Duodenal mucosa (tissue), 2 donors: ENCODE measurements around the gene ZDHHC8.

Source experiments
- H3K27ac ChIP-seq: one replicate; pipeline ENCODE4 v1.7.0; 2013; ENCODE audit warnings: low read depth, low read length
- H3K27me3 ChIP-seq, 2 donors: one replicate each; pipeline ENCODE4 v1.7.0; 2013; ENCODE audit warnings: low read length in 2 of 2, control low read depth in 1 of 2; ENCODE audit not compliant: insufficient read depth in 2 of 2, control insufficient read depth in 1 of 2
- H3K36me3 ChIP-seq, 2 donors: one replicate each; pipeline ENCODE4 v1.7.0; 2013; ENCODE audit warnings: low read length in 2 of 2, control low read depth in 1 of 2; ENCODE audit not compliant: insufficient read depth in 2 of 2, control insufficient read depth in 1 of 2
- H3K4me1 ChIP-seq, 2 donors: one replicate each; pipeline ENCODE4 v1.7.0; 2013; ENCODE audit warnings: low read length in 2 of 2, control low read depth in 1 of 2; ENCODE audit not compliant: insufficient read depth in 2 of 2, control insufficient read depth in 1 of 2
- H3K4me3 ChIP-seq, 2 donors: one replicate each; pipeline ENCODE4 v1.7.0; 2013; ENCODE audit warnings: low read length in 2 of 2, low read depth in 1 of 2
- H3K9ac ChIP-seq, 2 donors: one replicate each; pipeline ENCODE4 v1.7.0; 2013; ENCODE audit warnings: low read length in 2 of 2, low read depth in 1 of 2
- H3K9me3 ChIP-seq, 2 donors: one replicate each; pipeline ENCODE4 v1.7.0; 2013; ENCODE audit warnings: low read length in 2 of 2, control low read depth in 1 of 2; ENCODE audit not compliant: control insufficient read depth in 1 of 2

The ZDHHC8 gene

GRCh38 chr22:20138868-20139267 is 7.3 kb downstream of the ZDHHC8 start:
- peaks cover 4 to 6% of the 10 kb centered on the region in 2 donors for H3K36me3 ChIP-seq
- H3K4me3 ChIP-seq = no peak overlapping the region
- H3K9ac ChIP-seq = no peak overlapping the region
- H3K9me3 ChIP-seq = no peaks in the 10 kb centered on the region
- peaks cover 0 to 3% of the 10 kb centered on the region in 2 donors for H3K4me1 ChIP-seq
- no peak overlapping the region for H3K27ac ChIP-seq
- H3K27me3 ChIP-seq = no peaks in the 10 kb centered on the region

- H3K36me3 ChIP-seq = peaks cover 4 to 6% of the 10 kb centered on the region in 2 donors
- no peak overlapping the region for H3K27ac ChIP-seq
- H3K9me3 ChIP-seq = no peaks in the 10 kb centered on the region
- H3K9ac ChIP-seq = no peak overlapping the region
- peaks cover 0 to 3% of the 10 kb centered on the region in 2 donors for H3K4me1 ChIP-seq
- no peak overlapping the region for H3K4me3 ChIP-seq
- H3K27me3 ChIP-seq = no peaks in the 10 kb centered on the region
Measured at GRCh38 chr22:20139391-20140106, 7.9 kb downstream of the ZDHHC8 start.

GRCh38 chr22:20140107-20140445 is 8.5 kb downstream of the ZDHHC8 start:
- no peaks in the 10 kb centered on the region for H3K27me3 ChIP-seq
- peaks cover 0 to 3% of the 10 kb centered on the region in 2 donors for H3K4me1 ChIP-seq
- H3K9ac ChIP-seq = no peak overlapping the region
- H3K9me3 ChIP-seq = no peaks in the 10 kb centered on the region
- H3K4me3 ChIP-seq = no peak overlapping the region
- H3K27ac ChIP-seq = no peak overlapping the region
- H3K36me3 ChIP-seq = peaks cover 4 to 6% of the 10 kb centered on the region in 2 donors

- Histone ChIP-seq H3K9ac (no peak overlapping the region), H3K27ac (no peak overlapping the region), H3K4me1 (peaks cover 0 to 3% of the 10 kb centered on the region in 2 donors), H3K9me3 (no peaks in the 10 kb centered on the region), H3K27me3 (no peaks in the 10 kb centered on the region), H3K4me3 (no peak overlapping the region), H3K36me3 (peaks cover 4 to 6% of the 10 kb centered on the region in 2 donors)
Measured at GRCh38 chr22:20140521-20140964, 8.9 kb downstream of the ZDHHC8 start.

- Histone ChIP-seq H3K36me3 (peaks cover 4 to 6% of the 10 kb centered on the region in 2 donors), H3K9ac (no peak overlapping the region), H3K4me1 (peaks cover 0 to 3% of the 10 kb centered on the region in 2 donors)
Measured at GRCh38 chr22:20141186-20142077, 9.8 kb downstream of the ZDHHC8 start.

GRCh38 chr22:20142711-20143621 is 11.4 kb downstream of the ZDHHC8 start:
- Histone ChIP-seq H3K27me3 (no peaks in the 10 kb centered on the region), H3K9ac (no peak overlapping the region), H3K9me3 (no peaks in the 10 kb centered on the region), H3K27ac (no peak overlapping the region), H3K36me3 (peaks cover 4 to 6% of the 10 kb centered on the region in 2 donors), H3K4me3 (no peak overlapping the region), H3K4me1 (peaks cover 0 to 6% of the 10 kb centered on the region in 2 donors)

More at GRCh38 chr22:20141186-20142077, 9.8 kb downstream of the ZDHHC8 start:
- Histone ChIP-seq H3K27me3 (no peaks in the 10 kb centered on the region), H3K27ac (no peak overlapping the region), H3K4me3 (no peak overlapping the region), H3K9me3 (no peaks in the 10 kb centered on the region)

- H3K4me1 ChIP-seq = peaks cover 0 to 3% of the 10 kb centered on the region in 2 donors
- H3K27ac ChIP-seq = no peak overlapping the region
- no peak overlapping the region for H3K9ac ChIP-seq
- no peak overlapping the region for H3K4me3 ChIP-seq
- H3K36me3 ChIP-seq = peaks cover 4 to 6% of the 10 kb centered on the region in 2 donors
- H3K27me3 ChIP-seq = no peaks in the 10 kb centered on the region
- no peaks in the 10 kb centered on the region for H3K9me3 ChIP-seq
Measured at GRCh38 chr22:20143883-20144665, 12.5 kb downstream of the ZDHHC8 start.

GRCh38 chr22:20145206-20145831 is 13.7 kb downstream of the ZDHHC8 start:
- no peaks in the 10 kb centered on the region for H3K27me3 ChIP-seq
- H3K9me3 ChIP-seq = no peaks in the 10 kb centered on the region
- no peaks in the 10 kb centered on the region for H3K36me3 ChIP-seq
- no peak overlapping the region for H3K27ac ChIP-seq
- no peak overlapping the region for H3K4me3 ChIP-seq
- no peak overlapping the region for H3K9ac ChIP-seq
- peaks cover 0 to 3% of the 10 kb centered on the region in 2 donors for H3K4me1 ChIP-seq

- no peaks in the 10 kb centered on the region for H3K36me3 ChIP-seq
- no peak overlapping the region for H3K4me3 ChIP-seq
- no peak overlapping the region for H3K27ac ChIP-seq
Measured at GRCh38 chr22:20145832-20146223, 14.2 kb downstream of the ZDHHC8 start.

More at GRCh38 chr22:20145832-20146223, 14.2 kb downstream of the ZDHHC8 start:
- H3K4me1 ChIP-seq = peaks cover 0 to 3% of the 10 kb centered on the region in 2 donors
- no peak overlapping the region for H3K9ac ChIP-seq
- H3K27me3 ChIP-seq = no peaks in the 10 kb centered on the region
- H3K9me3 ChIP-seq = no peaks in the 10 kb centered on the region
